Stimulated activated CD4-positive, alpha-beta T cell treated with anti-CD3 and anti-CD28 coated beads, Interleukin-15, amount 100 ng/mL, for 1 hour (primary cell): ENCODE results near the gene TENM3.

Experiments
- DNase-seq, 2 donors: peaks; one replicate each; pipeline ENCODE4 v3.0.0-alpha.2; 2020; ENCODE audit warnings: low read depth in 1 of 2, low spot score in 1 of 2

The TENM3 gene

GRCh38 chr4:182553653-182554052, 310.5 kb downstream of the TENM3 start:
- DNase-seq, result no peak

GRCh38 chr4:182554736-182555135, 311.5 kb downstream of the TENM3 start:
- DNase-seq, result no peak

- DNase-seq, result no peak
Observed at GRCh38 chr4:182555997-182556418, 312.8 kb downstream of the TENM3 start.

GRCh38 chr4:182556580-182556979, 313.4 kb downstream of the TENM3 start:
- no peak for DNase-seq

GRCh38 chr4:182560358-182560757, 317.2 kb downstream of the TENM3 start:
- DNase-seq, result no peak

GRCh38 chr4:182562350-182562749, 319.1 kb downstream of the TENM3 start:
- no peak for DNase-seq

- DNase-seq, result no peak
Observed at GRCh38 chr4:182564724-182565369, 321.6 kb downstream of the TENM3 start.

GRCh38 chr4:182567119-182567518, 323.9 kb downstream of the TENM3 start:
- no peak for DNase-seq

- DNase-seq, result no peak
Observed at GRCh38 chr4:182569561-182569960, 326.4 kb downstream of the TENM3 start.

- DNase-seq, result no peak
Observed at GRCh38 chr4:182574706-182575105, 331.5 kb downstream of the TENM3 start.

GRCh38 chr4:182575225-182575624, 332.0 kb downstream of the TENM3 start:
- no peak for DNase-seq

GRCh38 chr4:182576601-182577289, 333.5 kb downstream of the TENM3 start:
- DNase-seq, result no peak

GRCh38 chr4:182577411-182577810, 334.2 kb downstream of the TENM3 start:
- no peak for DNase-seq

GRCh38 chr4:182578402-182578801, 335.2 kb downstream of the TENM3 start:
- DNase-seq, result no peak

GRCh38 chr4:182582245-182582644, 339.0 kb downstream of the TENM3 start:
- DNase-seq, result no peak

GRCh38 chr4:182583703-182584415, 340.7 kb downstream of the TENM3 start:
- DNase-seq, result no peak

GRCh38 chr4:182585321-182585720, 342.1 kb downstream of the TENM3 start:
- DNase-seq, result no peak

- DNase-seq, result no peak
Observed at GRCh38 chr4:182589100-182589499, 345.9 kb downstream of the TENM3 start.

- no peak for DNase-seq
Observed at GRCh38 chr4:182593402-182593801, 350.2 kb downstream of the TENM3 start.

- DNase-seq, result no peak
Observed at GRCh38 chr4:182593864-182594263, 350.7 kb downstream of the TENM3 start.

- DNase-seq, result no peak
Observed at GRCh38 chr4:182600093-182600492, 356.9 kb downstream of the TENM3 start.

GRCh38 chr4:182600856-182601255, 357.7 kb downstream of the TENM3 start:
- DNase-seq, result no peak
